Suprapubic skin (tissue), 3 donors: ENCODE measurements around the gene ERBB4.

Experiments
- EP300 ChIP-seq: sonication (generic); formaldehyde crosslinking; IDR thresholded peaks from one replicate; pipeline ENCODE4 v1.6.1; 2017; ENCODE audit warnings: antibody characterized with exemption
- TF ChIP-seq, protein P1 (sequence below), 2 donors: fragments of 200-600 bp in 1 of 2; fragments of 450-650 bp in 1 of 2; sonication (generic) in 1 of 2; IDR thresholded peaks; one replicate each; pipeline ENCODE4 v1.5.1; 2016 to 2019; ENCODE audit warnings: antibody characterized with exemption in 2 of 2, mild to moderate bottlenecking in 1 of 2, moderate library complexity in 1 of 2

GRCh38 chr2:211598238-211598637 lies 940.4 kb downstream of the ERBB4 start:
- TF ChIP-seq, protein P1, sequence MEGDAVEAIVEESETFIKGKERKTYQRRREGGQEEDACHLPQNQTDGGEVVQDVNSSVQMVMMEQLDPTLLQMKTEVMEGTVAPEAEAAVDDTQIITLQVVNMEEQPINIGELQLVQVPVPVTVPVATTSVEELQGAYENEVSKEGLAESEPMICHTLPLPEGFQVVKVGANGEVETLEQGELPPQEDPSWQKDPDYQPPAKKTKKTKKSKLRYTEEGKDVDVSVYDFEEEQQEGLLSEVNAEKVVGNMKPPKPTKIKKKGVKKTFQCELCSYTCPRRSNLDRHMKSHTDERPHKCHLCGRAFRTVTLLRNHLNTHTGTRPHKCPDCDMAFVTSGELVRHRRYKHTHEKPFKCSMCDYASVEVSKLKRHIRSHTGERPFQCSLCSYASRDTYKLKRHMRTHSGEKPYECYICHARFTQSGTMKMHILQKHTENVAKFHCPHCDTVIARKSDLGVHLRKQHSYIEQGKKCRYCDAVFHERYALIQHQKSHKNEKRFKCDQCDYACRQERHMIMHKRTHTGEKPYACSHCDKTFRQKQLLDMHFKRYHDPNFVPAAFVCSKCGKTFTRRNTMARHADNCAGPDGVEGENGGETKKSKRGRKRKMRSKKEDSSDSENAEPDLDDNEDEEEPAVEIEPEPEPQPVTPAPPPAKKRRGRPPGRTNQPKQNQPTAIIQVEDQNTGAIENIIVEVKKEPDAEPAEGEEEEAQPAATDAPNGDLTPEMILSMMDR (IDR thresholded peaks at IDR 0.05): no peak
- TF ChIP-seq EP300: no peak
